HepG2 (cell line): ENCODE data around the gene H6PD. TPM values are rescaled to one million over a fixed set of nuclear protein-coding genes. Genes with fewer than 3 reads are reported as not detected.

ENCODE experiments used
- ATAC-seq: fragments of 200-7000 bp; cut with Tn5 transposase; 3 replicates; pipeline ENCODE4 v1.9.1; 2020; ENCODE audit warnings: mild to moderate bottlenecking, moderate library complexity
- BruUV-seq: library from RNA; stranded (reverse); fragments of 400-500 nt; replicated peaks from 2 replicates; lab custom pipeline; 2021; lab: Mats Ljungman, UMichigan
- CTCF ChIA-PET: fragments of 300-600 bp; formaldehyde crosslinking; extraction: SDS; loops from one replicate; lab custom pipeline; 2021; ENCODE audit warnings: low total read pairs, inconsistent platforms, low intra/inter-chr PET ratio; lab: Yijun Ruan, JAX
- POLR2A ChIA-PET: fragments of 350-600 bp; sonication (Branson Sonifier 250); formaldehyde crosslinking; loops from one replicate; lab custom pipeline; 2020; ENCODE audit warnings: antibody characterized with exemption, inconsistent platforms; lab: Yijun Ruan, JAX
- DNase-seq: peaks from one replicate; pipeline ENCODE4 v3.0.0-alpha.2; 2015; ENCODE audit warnings: low spot score
- FAIRE-seq: peaks from 3 replicates; lab custom pipeline; 2011; peaks lifted over from hg19 to GRCh38; lab: Jason Lieb, UNC
- H2AFZ ChIP-seq: one replicate; pipeline ENCODE4 v1.6.1; 2011; ENCODE audit warnings: low read length, inconsistent platforms
- H3K27ac ChIP-seq: fragments of 300-600 bp; 3 replicates; pipeline ENCODE4 v1.8.0; 2011; ENCODE audit warnings: mixed run types, mild to moderate bottlenecking, mixed read lengths, low read length, inconsistent platforms; ENCODE audit not compliant: insufficient read depth; ENCODE audit errors: extremely low read length
- H3K27me3 ChIP-seq, 2 experiments: fragments of 200-600 bp in 1 of 2; 2 replicates in 1 of 2; 3 replicates in 1 of 2; pipeline versions ENCODE4 v1.6.0 to v1.8.0; 2011; ENCODE audit warnings: low read length in 2 of 2, mild to moderate bottlenecking in 2 of 2, moderate library complexity in 2 of 2, inconsistent platforms in 1 of 2; ENCODE audit not compliant: insufficient read depth in 2 of 2, control insufficient read depth in 1 of 2
- H3K36me3 ChIP-seq, 2 experiments: fragments of 200-600 bp in 1 of 2; replicated peaks in 1 of 2; 2 replicates in 1 of 2; 3 replicates in 1 of 2; pipeline versions ENCODE4 v1.5.1 to v1.8.0; 2011; ENCODE audit warnings: low read length in 2 of 2, inconsistent platforms in 1 of 2; ENCODE audit not compliant: insufficient read depth in 2 of 2, control insufficient read depth in 1 of 2
- H3K4me1 ChIP-seq: 2 replicates; pipeline ENCODE4 v1.5.1; 2012; ENCODE audit warnings: low read length, inconsistent platforms; ENCODE audit not compliant: insufficient read depth
- H3K4me2 ChIP-seq: 2 replicates; pipeline ENCODE4 v1.6.0; 2011; ENCODE audit warnings: low read depth, low read length, inconsistent platforms
- H3K4me3 ChIP-seq, 3 experiments: fragments of 200-600 bp in 1 of 3; sonication (generic), shearing (Covaris generic) in 1 of 3; replicated peaks in 1 of 3; 2 replicates each; pipeline ENCODE4 v1.5.1; 2011 to 2016; ENCODE audit warnings: low read length in 3 of 3, inconsistent platforms in 2 of 3, low read depth in 2 of 3, mild to moderate bottlenecking in 2 of 3, control low read depth in 1 of 3, mixed read lengths in 1 of 3; ENCODE audit not compliant: insufficient read depth in 1 of 3
- H3K79me2 ChIP-seq: one replicate; pipeline ENCODE4 v1.6.1; 2011; ENCODE audit warnings: low read length, inconsistent platforms; ENCODE audit not compliant: insufficient read depth
- H3K9ac ChIP-seq: 2 replicates; pipeline ENCODE4 v1.6.0; 2011; ENCODE audit warnings: mild to moderate bottlenecking, low read depth, low read length, inconsistent platforms; ENCODE audit not compliant: insufficient read depth
- H3K9me3 ChIP-seq: 2 replicates; pipeline ENCODE4 v1.5.1; 2012; ENCODE audit warnings: mild to moderate bottlenecking, low read length
- H4K20me1 ChIP-seq: 2 replicates; pipeline ENCODE4 v1.6.0; 2011; ENCODE audit warnings: inconsistent platforms, mild to moderate bottlenecking, low read length, moderate library complexity; ENCODE audit not compliant: insufficient read depth
- AGO1 ChIP-seq: fragments of 200-400 bp; formaldehyde crosslinking; IDR thresholded peaks from 2 replicates; pipeline ENCODE4 v1.6.1; 2017; ENCODE audit warnings: mild to moderate bottlenecking, low read depth, low read length, moderate library complexity; ENCODE audit not compliant: poor library complexity, severe bottlenecking
- BRCA1 ChIP-seq: sonication (generic); formaldehyde crosslinking; IDR thresholded peaks from 2 replicates; pipeline ENCODE4 v1.4.0; 2020; ENCODE audit warnings: missing genetic modification reagents
- FOXK1 ChIP-seq: sonication (generic); formaldehyde crosslinking; IDR thresholded peaks from 2 replicates; pipeline ENCODE4 v1.4.0; 2020; ENCODE audit warnings: low read depth, missing genetic modification reagents, borderline replicate concordance
- HES4 ChIP-seq: sonication (generic); formaldehyde crosslinking; IDR thresholded peaks from 2 replicates; pipeline ENCODE4 v1.9.0; 2021; ENCODE audit warnings: mild to moderate bottlenecking, missing genetic modification reagents, borderline replicate concordance
- NR2F1 ChIP-seq, 2 experiments: fragments of 450-650 bp in 1 of 2; formaldehyde crosslinking in 1 of 2; IDR thresholded peaks; 2 replicates each; pipeline versions ENCODE4 v1.5.0 to v1.6.1; 2016 to 2020; ENCODE audit warnings: mild to moderate bottlenecking in 1 of 2, missing compliant biosample characterization in 1 of 2, missing genetic modification reagents in 1 of 2, moderate library complexity in 1 of 2
- SMAD1 ChIP-seq: sonication (generic); formaldehyde crosslinking; IDR thresholded peaks from 2 replicates; pipeline ENCODE4 v1.4.0; 2020; ENCODE audit warnings: missing genetic modification reagents, low read depth, mild to moderate bottlenecking, borderline replicate concordance
- TBP ChIP-seq: sonication (generic); formaldehyde crosslinking; IDR thresholded peaks from 2 replicates; pipeline ENCODE4 v1.5.0; 2020; ENCODE audit warnings: missing genetic modification reagents
- ZNF12 ChIP-seq: sonication (generic); formaldehyde crosslinking; IDR thresholded peaks from 2 replicates; pipeline ENCODE4 v1.5.0; 2020; ENCODE audit warnings: missing genetic modification reagents
- ZNF329 ChIP-seq: sonication (generic); formaldehyde crosslinking; IDR thresholded peaks from 2 replicates; pipeline ENCODE4 v1.9.0; 2021; ENCODE audit warnings: low read depth, mild to moderate bottlenecking, missing genetic modification reagents
- ZNF446 ChIP-seq: sonication (generic); formaldehyde crosslinking; IDR thresholded peaks from 2 replicates; pipeline ENCODE4 v1.5.0; 2020; ENCODE audit warnings: mild to moderate bottlenecking, missing genetic modification reagents
- ZNF468 ChIP-seq: sonication (generic); formaldehyde crosslinking; IDR thresholded peaks from 2 replicates; pipeline ENCODE4 v1.8.0; 2022; ENCODE audit warnings: mild to moderate bottlenecking, moderate library complexity, missing genetic modification reagents
- ZNF709 ChIP-seq: sonication (generic); formaldehyde crosslinking; IDR thresholded peaks from 2 replicates; pipeline ENCODE4 v1.5.0; 2020; ENCODE audit warnings: mild to moderate bottlenecking, missing genetic modification reagents
- WGBS: methylation state at CpG from one replicate; pipeline ENCODE4 v1.1.6; 2017; ENCODE audit warnings: low lambda C conversion rate; 5-methylcytosine and 5-hydroxymethylcytosine counted together
- in situ Hi-C: cut with HindIII; loops from 2 replicates; pipeline ENCODE4 v1.10.0; 2017; ENCODE audit warnings: low pct_unique_long_range_greater_than_20kb; ENCODE audit not compliant: extremely low pct_ligation_motif_present
- intact Hi-C: fragments of 100-400 bp; cut with micrococcal nuclease; formaldehyde crosslinking; loops from one replicate; pipeline ENCODE4 v1.10.0; 2022; ENCODE audit not compliant: unreplicated experiment
- polyA plus RNA-seq, 8 experiments: library from polyadenylated mRNA; depleted of rRNA in 3 of 8; stranded (reverse) in 7 of 8; unstranded in 1 of 8; fragments of >200 nt; fragmentation: Illumina TruSeq in 4 of 8; extraction: Trizol in 4 of 8; gene quantifications; 2 replicates each; pipeline versions ENCODE4 v1.2.1 to v1.2.3, GENCODE V29; 2011 to 2016; ENCODE audit warnings: low read depth in 4 of 8, missing spikeins in 1 of 8, mixed read lengths in 1 of 8; ENCODE audit not compliant: insufficient read depth in 1 of 8
- total RNA-seq, 5 experiments: library from RNA; depleted of rRNA; stranded (reverse); fragments of >200 nt; fragmentation: Illumina TruSeq; extraction: Trizol; gene quantifications; 2 replicates each; pipeline ENCODE4 v1.2.3, GENCODE V29; 2016; ENCODE audit warnings: low read depth in 1 of 5
- TF ChIP-seq, protein P1 (sequence below): sonication (generic); formaldehyde crosslinking; IDR thresholded peaks from 2 replicates; pipeline ENCODE4 v1.5.0; 2020; ENCODE audit warnings: missing genetic modification reagents
- TF ChIP-seq, protein P2 (sequence below): sonication (generic); formaldehyde crosslinking; IDR thresholded peaks from 2 replicates; pipeline ENCODE4 v1.5.0; 2020; ENCODE audit warnings: missing genetic modification reagents

The H6PD gene
- total and polyA plus RNA-seq, 2 of the 13 experiments (the other 11 are each of a cell fraction or from before 2014, with no cell fraction given), result 9.3 to 14.1 TPM

DNA sequence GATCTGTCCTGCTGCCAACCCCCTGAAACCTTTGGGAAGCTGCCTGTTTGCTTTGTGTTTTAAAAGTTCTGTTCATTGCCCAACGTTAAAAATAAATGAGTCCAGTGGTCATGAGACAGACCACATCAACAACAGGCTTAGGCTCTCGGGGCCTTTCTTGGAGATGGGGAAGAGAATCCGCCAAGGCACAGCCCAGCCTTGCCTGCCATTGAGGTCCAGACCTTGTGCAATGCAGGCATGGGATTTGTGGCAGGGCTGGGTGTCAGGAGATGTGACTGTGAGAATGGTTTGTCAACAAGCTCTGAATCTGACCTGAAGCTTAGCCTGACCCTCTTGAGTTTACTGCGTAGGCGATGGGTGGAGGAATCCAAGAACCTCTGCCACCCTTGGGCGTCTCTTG is 62.3 kb downstream of the H6PD start:
- H3K27me3 ChIP-seq, result no peaks in the 10 kb centered on the region
- H3K27ac ChIP-seq, result no peak overlapping the region
- in situ Hi-C loops, result no loop called here
- POLR2A ChIA-PET, result interaction anchor here (1.4 kb wide), 1 partner anchor 10 kb away, joined by 3 read pairs; no protein-coding TSS in a partner anchor
- CTCF ChIA-PET, result no interaction called here
- 84% methylated on average over 5 of the region's 6 CpGs for WGBS
- FAIRE-seq (no peak), DNase-seq (no peak), ATAC-seq (no peak)
- no peaks in the 10 kb centered on the region for H3K9me3 ChIP-seq
- no peak overlapping the region; the same call in 1 of the 2 replicates for H3K4me2 ChIP-seq
- no TSS peak for BruUV-seq
- H3K4me3 ChIP-seq, result no peak overlapping the region
- H2AFZ ChIP-seq, result no peak overlapping the region
- H3K4me1 ChIP-seq, result peaks cover 60% of the 10 kb centered on the region
- TF ChIP-seq ZNF446 (CRISPR knock-in tag) (no peak), ZNF709 (CRISPR knock-in tag) (no peak), HES4 (CRISPR knock-in tag) (no peak), AGO1 (no peak)
- TF ChIP-seq, protein P1, sequence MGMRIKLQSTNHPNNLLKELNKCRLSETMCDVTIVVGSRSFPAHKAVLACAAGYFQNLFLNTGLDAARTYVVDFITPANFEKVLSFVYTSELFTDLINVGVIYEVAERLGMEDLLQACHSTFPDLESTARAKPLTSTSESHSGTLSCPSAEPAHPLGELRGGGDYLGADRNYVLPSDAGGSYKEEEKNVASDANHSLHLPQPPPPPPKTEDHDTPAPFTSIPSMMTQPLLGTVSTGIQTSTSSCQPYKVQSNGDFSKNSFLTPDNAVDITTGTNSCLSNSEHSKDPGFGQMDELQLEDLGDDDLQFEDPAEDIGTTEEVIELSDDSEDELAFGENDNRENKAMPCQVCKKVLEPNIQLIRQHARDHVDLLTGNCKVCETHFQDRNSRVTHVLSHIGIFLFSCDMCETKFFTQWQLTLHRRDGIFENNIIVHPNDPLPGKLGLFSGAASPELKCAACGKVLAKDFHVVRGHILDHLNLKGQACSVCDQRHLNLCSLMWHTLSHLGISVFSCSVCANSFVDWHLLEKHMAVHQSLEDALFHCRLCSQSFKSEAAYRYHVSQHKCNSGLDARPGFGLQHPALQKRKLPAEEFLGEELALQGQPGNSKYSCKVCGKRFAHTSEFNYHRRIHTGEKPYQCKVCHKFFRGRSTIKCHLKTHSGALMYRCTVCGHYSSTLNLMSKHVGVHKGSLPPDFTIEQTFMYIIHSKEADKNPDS (CRISPR knock-in tag), result no peak
- peaks cover 0 to 3% of the 10 kb centered on the region in 2 experiments; a peak in 1 of 5 replicates for H3K36me3 ChIP-seq
- peaks cover 29% of the 10 kb centered on the region for H3K79me2 ChIP-seq
- peaks cover 4% of the 10 kb centered on the region; the same call in 1 of the 2 replicates for H4K20me1 ChIP-seq
- H3K9ac ChIP-seq, result no peak overlapping the region
- intact Hi-C loops, result no loop called here

DNA sequence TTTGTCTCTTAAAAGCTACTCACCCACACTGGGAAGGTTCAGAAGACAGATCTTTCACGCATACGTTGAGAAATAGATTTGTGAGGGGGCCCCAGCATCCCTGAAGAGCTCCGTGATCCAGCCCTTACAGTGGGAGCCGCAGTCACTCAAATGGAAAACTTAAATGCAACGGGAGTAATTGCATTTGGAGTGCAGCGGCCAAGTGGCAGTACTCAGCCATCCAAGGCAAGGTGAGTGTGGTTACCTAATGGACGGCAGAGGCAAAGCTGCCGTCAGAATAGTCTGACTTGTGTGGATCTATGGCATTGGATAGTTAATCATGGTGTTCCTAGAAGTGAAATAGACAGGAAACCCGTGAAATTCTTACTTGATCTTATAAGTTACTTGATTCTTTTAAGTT is 63.3 kb downstream of the H6PD start:
- Histone ChIP-seq H3K9me3 (no peaks in the 10 kb centered on the region), H3K79me2 (peaks cover 33% of the 10 kb centered on the region), H2AFZ (no peak overlapping the region), H4K20me1 (peaks cover 4% of the 10 kb centered on the region; the same call in 1 of the 2 replicates), H3K27me3 (no peaks in the 10 kb centered on the region), H3K4me3 (no peak overlapping the region), H3K27ac (no peak overlapping the region), H3K4me1 (peaks cover 56% of the 10 kb centered on the region), H3K9ac (no peak overlapping the region), H3K36me3 (peaks cover 0 to 3% of the 10 kb centered on the region in 2 experiments; a peak in 1 of 5 replicates), H3K4me2 (no peak overlapping the region)
- ATAC-seq (no peak), FAIRE-seq (no peak), DNase-seq (no peak)
- ChIA-PET POLR2A (interaction anchor here (1.4 kb wide), 1 partner anchor 9 kb away, joined by 3 read pairs; no protein-coding TSS in a partner anchor), CTCF (no interaction called here)
- intact Hi-C loops, result no loop called here
- BruUV-seq, result no TSS peak
- in situ Hi-C loops, result no loop called here
- WGBS, result 80% methylated on average over 9 of the region's 9 CpGs
- no peak for TF ChIP-seq ZNF468 (CRISPR knock-in tag)
- no peak for TF ChIP-seq NR2F1 (CRISPR knock-in tag; IDR thresholded peaks at IDR 0.05)
- no peak for TF ChIP-seq ZNF329 (CRISPR knock-in tag)
- TF ChIP-seq SMAD1 (CRISPR knock-in tag), result no peak
- TF ChIP-seq, protein P2, sequence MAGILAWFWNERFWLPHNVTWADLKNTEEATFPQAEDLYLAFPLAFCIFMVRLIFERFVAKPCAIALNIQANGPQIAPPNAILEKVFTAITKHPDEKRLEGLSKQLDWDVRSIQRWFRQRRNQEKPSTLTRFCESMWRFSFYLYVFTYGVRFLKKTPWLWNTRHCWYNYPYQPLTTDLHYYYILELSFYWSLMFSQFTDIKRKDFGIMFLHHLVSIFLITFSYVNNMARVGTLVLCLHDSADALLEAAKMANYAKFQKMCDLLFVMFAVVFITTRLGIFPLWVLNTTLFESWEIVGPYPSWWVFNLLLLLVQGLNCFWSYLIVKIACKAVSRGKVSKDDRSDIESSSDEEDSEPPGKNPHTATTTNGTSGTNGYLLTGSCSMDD (CRISPR knock-in tag), result no peak
- TF ChIP-seq BRCA1 (CRISPR knock-in tag), result no peak
- no peak for TF ChIP-seq TBP (CRISPR knock-in tag)
- TF ChIP-seq ZNF12 (CRISPR knock-in tag), result no peak
- TF ChIP-seq FOXK1 (CRISPR knock-in tag), result no peak
